Activated CD8-positive, alpha-beta T cell treated with anti-CD3 and anti-CD28 coated beads for 36 hours (primary cell): ENCODE data around the gene LSM12. TPM values are rescaled to one million over a fixed set of nuclear protein-coding genes. Genes with fewer than 3 reads are reported as not detected.

Source experiments
- ATAC-seq: fragments of 200-7000 bp; cut with Tn5 transposase; one replicate; pipeline ENCODE4 v1.10.0; 2021; ENCODE audit warnings: mild to moderate bottlenecking, moderate library complexity
- CTCF ChIA-PET: fragments of 350-600 bp; sonication (Branson Sonifier 250); formaldehyde crosslinking; loops from one replicate; lab custom pipeline; 2021; ENCODE audit warnings: antibody characterized with exemption; lab: Charles Lee
- POLR2A ChIA-PET: fragments of 350-600 bp; sonication (Branson Sonifier 250); formaldehyde crosslinking; loops from one replicate; lab custom pipeline; 2021; ENCODE audit warnings: antibody characterized with exemption; lab: Charles Lee
- DNase-seq: peaks from one replicate; pipeline ENCODE4 v3.0.0-alpha.2; 2020
- H3K27ac Mint-ChIP-seq: one replicate; pipeline ENCODE4 v1.8.0; 2021; ENCODE audit warnings: mild to moderate bottlenecking, mixed read lengths
- H3K27me3 Mint-ChIP-seq: one replicate; pipeline ENCODE4 v1.8.0; 2021; ENCODE audit warnings: mixed read lengths
- H3K36me3 Mint-ChIP-seq: one replicate; pipeline ENCODE4 v1.8.0; 2021; ENCODE audit warnings: low read depth, mixed read lengths
- H3K4me1 Mint-ChIP-seq: one replicate; pipeline ENCODE4 v1.8.0; 2021; ENCODE audit warnings: low read depth, mixed read lengths
- H3K4me3 Mint-ChIP-seq: one replicate; pipeline ENCODE4 v1.8.0; 2021; ENCODE audit warnings: mild to moderate bottlenecking, moderate library complexity, mixed read lengths
- H3K9me3 Mint-ChIP-seq: one replicate; pipeline ENCODE4 v1.8.0; 2021; ENCODE audit warnings: mixed read lengths
- intact Hi-C: fragments of 100-400 bp; cut with micrococcal nuclease; formaldehyde crosslinking; loops from one replicate; pipeline ENCODE4 v1.10.0; 2022
- total RNA-seq, 2 experiments: library from RNA; stranded (reverse); gene quantifications; one replicate each; pipeline ENCODE4 v1.2.3, GENCODE V29; 2021
- TF ChIP-seq, protein P1 (sequence below): fragments of 200-600 bp; IDR thresholded peaks from one replicate; pipeline ENCODE4 v1.8.0; 2022; ENCODE audit warnings: antibody characterized with exemption, mild to moderate bottlenecking

Gene LSM12
- total RNA-seq, 2 experiments from 2014 or later, result 104 to 110 TPM

GRCh38 chr17:44074231-44074910 is 7.9 kb upstream of the LSM12 start:
- no peak overlapping the region for H3K27ac Mint-ChIP-seq
- peaks cover 17% of the 10 kb centered on the region for H3K4me1 Mint-ChIP-seq
- no peaks in the 10 kb centered on the region for H3K27me3 Mint-ChIP-seq
- H3K9me3 Mint-ChIP-seq, result no peaks in the 10 kb centered on the region
- TF ChIP-seq, protein P1, sequence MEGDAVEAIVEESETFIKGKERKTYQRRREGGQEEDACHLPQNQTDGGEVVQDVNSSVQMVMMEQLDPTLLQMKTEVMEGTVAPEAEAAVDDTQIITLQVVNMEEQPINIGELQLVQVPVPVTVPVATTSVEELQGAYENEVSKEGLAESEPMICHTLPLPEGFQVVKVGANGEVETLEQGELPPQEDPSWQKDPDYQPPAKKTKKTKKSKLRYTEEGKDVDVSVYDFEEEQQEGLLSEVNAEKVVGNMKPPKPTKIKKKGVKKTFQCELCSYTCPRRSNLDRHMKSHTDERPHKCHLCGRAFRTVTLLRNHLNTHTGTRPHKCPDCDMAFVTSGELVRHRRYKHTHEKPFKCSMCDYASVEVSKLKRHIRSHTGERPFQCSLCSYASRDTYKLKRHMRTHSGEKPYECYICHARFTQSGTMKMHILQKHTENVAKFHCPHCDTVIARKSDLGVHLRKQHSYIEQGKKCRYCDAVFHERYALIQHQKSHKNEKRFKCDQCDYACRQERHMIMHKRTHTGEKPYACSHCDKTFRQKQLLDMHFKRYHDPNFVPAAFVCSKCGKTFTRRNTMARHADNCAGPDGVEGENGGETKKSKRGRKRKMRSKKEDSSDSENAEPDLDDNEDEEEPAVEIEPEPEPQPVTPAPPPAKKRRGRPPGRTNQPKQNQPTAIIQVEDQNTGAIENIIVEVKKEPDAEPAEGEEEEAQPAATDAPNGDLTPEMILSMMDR, result no peak
- POLR2A ChIA-PET, result interaction anchor here (0.8 kb wide), 1 partner anchor 10 kb away, joined by 3 read pairs; no protein-coding TSS in a partner anchor
- no peak for DNase-seq
- CTCF ChIA-PET, result interaction anchor here (2.7 kb wide), 1 partner anchor 10 kb away, joined by 17 read pairs; no protein-coding TSS in a partner anchor
- H3K36me3 Mint-ChIP-seq, result peaks cover 1% of the 10 kb centered on the region
- intact Hi-C loops, result loop anchor here (10.0 kb wide), 1 partner anchor 50 kb away; the partner anchor contains the start of gene HDAC5
- no peak for ATAC-seq
- H3K4me3 Mint-ChIP-seq, result no peak overlapping the region

DNA sequence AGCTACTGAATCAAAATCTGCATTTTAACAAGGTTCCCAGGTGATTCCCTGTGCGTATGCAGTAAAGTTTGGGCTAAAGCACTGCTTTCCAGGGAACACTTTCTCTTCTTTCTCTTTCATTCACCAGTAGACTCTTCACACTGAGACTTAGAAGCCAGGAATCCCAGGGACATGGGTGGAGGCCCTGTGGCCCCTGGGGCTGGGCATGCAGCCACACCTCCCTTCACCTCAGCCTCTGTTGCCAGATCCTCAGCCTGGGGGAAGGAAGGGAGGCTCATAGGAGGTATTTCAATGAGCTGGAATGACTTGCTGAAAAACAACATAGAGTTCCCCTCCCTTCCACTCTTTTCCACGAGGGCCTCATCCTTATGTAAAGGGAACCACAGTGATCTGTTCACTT is 5.3 kb upstream of the LSM12 start:
- H3K4me3 Mint-ChIP-seq, result peak overlapping the region; percentile 84
- CTCF ChIA-PET, result interaction anchor here (0.9 to 1.2 kb wide), 2 partner anchors 49 to 51 kb away, joined by 3 to 4 read pairs; partner anchors contain the start of gene HDAC5
- POLR2A ChIA-PET, result interaction anchor here (1.3 to 2.3 kb wide), 2 partner anchors 16 to 17 kb away, joined by 3 to 8 read pairs; no protein-coding TSS in a partner anchor
- H3K9me3 Mint-ChIP-seq, result no peaks in the 10 kb centered on the region
- H3K4me1 Mint-ChIP-seq, result peaks cover 27% of the 10 kb centered on the region
- peak overlapping the region; percentile 30 for H3K27ac Mint-ChIP-seq
- TF ChIP-seq, protein P1, result no peak
- no peak for DNase-seq
- H3K27me3 Mint-ChIP-seq, result no peaks in the 10 kb centered on the region
- intact Hi-C loops, result loop anchor here (10.0 kb wide), 1 partner anchor 53 kb away; the partner anchor contains the start of gene HDAC5
- no peak for ATAC-seq
- peaks cover 3% of the 10 kb centered on the region for H3K36me3 Mint-ChIP-seq

DNA sequence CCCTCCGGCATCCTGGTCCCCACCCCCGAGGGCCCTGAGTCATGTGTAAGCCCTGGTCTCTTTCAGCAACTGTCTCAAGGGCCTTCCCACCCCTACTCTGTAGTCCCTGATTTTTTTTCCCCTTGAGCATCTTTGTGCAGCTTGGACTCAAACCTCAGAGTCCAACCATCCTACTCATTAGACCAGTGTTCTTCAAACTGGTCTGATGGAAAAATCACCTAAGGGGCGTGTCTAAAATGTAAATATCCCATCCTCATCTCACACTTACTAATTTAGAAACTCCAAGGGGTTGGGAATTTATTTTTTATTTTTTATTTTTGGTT is 4.7 kb upstream of the LSM12 start:
- H3K4me3 Mint-ChIP-seq, result peak overlapping the region; percentile 84
- DNase-seq (peak; percentile 90), ATAC-seq (no peak)
- POLR2A ChIA-PET, result interaction anchor here (1.2 to 2.3 kb wide), 5 partner anchors 14 to 703 kb away, joined by 3 to 8 read pairs (median 4); no protein-coding TSS in a partner anchor
- H3K4me1 Mint-ChIP-seq, result peaks cover 31% of the 10 kb centered on the region
- TF ChIP-seq, protein P1, result no peak
- peaks cover 3% of the 10 kb centered on the region for H3K36me3 Mint-ChIP-seq
- intact Hi-C loops, result loop anchor here (10.0 kb wide), 1 partner anchor 54 kb away; the partner anchor contains the start of gene HDAC5
- H3K27ac Mint-ChIP-seq, result peak overlapping the region; percentile 94
- CTCF ChIA-PET, result interaction anchor here (1.2 kb wide), 1 partner anchor 49 kb away, joined by 3 read pairs; no protein-coding TSS in a partner anchor
- H3K9me3 Mint-ChIP-seq, result no peaks in the 10 kb centered on the region
- no peaks in the 10 kb centered on the region for H3K27me3 Mint-ChIP-seq

DNA sequence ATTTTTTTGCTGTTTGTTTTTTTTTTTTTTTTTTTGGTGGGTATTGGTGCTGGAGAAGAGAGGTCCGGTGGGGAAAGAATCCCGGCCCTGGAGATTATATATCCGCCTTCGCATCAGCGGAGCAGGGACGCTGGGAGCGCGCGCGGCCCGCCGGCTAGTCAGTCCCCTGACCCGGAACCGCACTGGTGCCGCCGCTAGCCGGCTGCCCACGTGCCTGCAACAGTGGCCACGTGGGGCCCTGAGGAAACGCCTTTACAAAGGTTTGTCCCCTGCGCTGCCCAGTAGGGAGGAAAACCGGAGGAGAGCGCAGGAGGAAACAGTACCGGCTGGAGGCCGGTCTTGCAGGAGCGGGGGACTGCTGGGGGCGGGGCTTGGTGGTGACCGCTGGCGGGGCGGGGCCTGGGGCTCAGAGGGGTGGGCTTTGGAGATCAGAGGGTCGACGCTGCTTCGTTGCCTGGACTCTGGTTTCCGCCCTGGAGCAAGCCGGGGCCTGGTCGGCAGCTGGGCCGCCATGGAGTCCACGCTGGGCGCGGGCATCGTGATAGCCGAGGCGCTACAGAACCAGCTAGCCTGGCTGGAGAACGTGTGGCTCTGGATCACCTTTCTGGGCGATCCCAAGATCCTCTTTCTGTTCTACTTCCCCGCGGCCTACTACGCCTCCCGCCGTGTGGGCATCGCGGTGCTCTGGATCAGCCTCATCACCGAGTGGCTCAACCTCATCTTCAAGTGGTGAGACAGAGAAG is 4.2 kb upstream of the LSM12 start, which contains the start of gene G6PC3:
Gene G6PC3, plus strand, starts transcription at position 281 of the 743 bp plus-strand sequence. Its CDS starts 231 bp downstream, at position 512.
- ATAC-seq (peak; percentile 85), DNase-seq (peak; percentile 95)
- Mint-ChIP-seq H3K27ac (peak within 1 kb of the TSS; percentile 94), H3K4me3 (peak within 1 kb of the TSS; percentile 84), H3K36me3 (peaks cover 5% of the 10 kb centered on the region), H3K27me3 (no peaks in the 10 kb centered on the region), H3K4me1 (peaks cover 33% of the 10 kb centered on the region), H3K9me3 (no peaks in the 10 kb centered on the region)
- TF ChIP-seq, protein P1, result no peak
- POLR2A ChIA-PET, result interaction anchor here (0.7 to 2.3 kb wide), 7 partner anchors 11 to 1493 kb away, joined by 3 to 8 read pairs (median 4); partner anchors contain the start of gene PSMC3IP
- CTCF ChIA-PET, result interaction anchor here (0.7 to 1.5 kb wide), 3 partner anchors 13 to 50 kb away, joined by 3 read pairs; no protein-coding TSS in a partner anchor
- intact Hi-C loops, result loop anchor here (10.0 kb wide), 1 partner anchor 54 kb away; the partner anchor contains the start of gene HDAC5
